Suprapubic skin (tissue), 4 donors: ENCODE results near the gene RGN.

Source experiments
- CTCF ChIP-seq, 2 donors: fragments of 200-600 bp in 1 of 2; fragments of 450-650 bp in 1 of 2; sonication (generic) in 1 of 2; IDR thresholded peaks; one replicate each; pipeline ENCODE4 v1.5.1; 2016 to 2019; ENCODE audit warnings: antibody characterized with exemption in 2 of 2, mild to moderate bottlenecking in 1 of 2, moderate library complexity in 1 of 2
- POLR2A ChIP-seq, 2 donors: fragments of 450-650 bp; IDR thresholded peaks; one replicate each; pipeline ENCODE4 v1.6.1; 2017; ENCODE audit warnings: antibody characterized with exemption in 2 of 2, mild to moderate bottlenecking in 2 of 2, moderate library complexity in 2 of 2
- POLR2AphosphoS5 ChIP-seq, 3 donors: sonication (generic); formaldehyde crosslinking; IDR thresholded peaks; one replicate each; pipeline ENCODE4 v1.6.1; 2017; ENCODE audit warnings: antibody characterized with exemption in 3 of 3

- TF ChIP-seq CTCF (IDR thresholded peaks at IDR 0.05), result no peak
- no peak for TF ChIP-seq POLR2A (IDR thresholded peaks at IDR 0.05)
- TF ChIP-seq POLR2AphosphoS5 (IDR thresholded peaks at IDR 0.05), result no peak
These were observed 15.6 kb downstream of the RGN start for GRCh38 chrX:47093860-47094259.
